Activated naive CD4-positive, alpha-beta T cell treated with anti-CD3 and anti-CD28 coated beads, Interleukin-2, amount 50 U/mL, for 72 hours (primary cell): Measurements from ENCODE around the gene EIF5. TPM values are rescaled to one million over a fixed set of nuclear protein-coding genes. Genes with fewer than 3 reads are reported as not detected.

Experiments
- ATAC-seq, 2 donors: fragments of 150-1000 bp; cut with Tn5 transposase; 2 replicates each; pipeline ENCODE4 v1.10.0; 2021; ENCODE audit warnings: mild to moderate bottlenecking in 2 of 2, moderate library complexity in 2 of 2
- DNase-seq, 2 donors: peaks; one replicate each; pipeline ENCODE4 v3.0.0; 2021 to 2022; ENCODE audit warnings: low spot score in 2 of 2
- H3K27ac Mint-ChIP-seq, 2 donors: one replicate each; pipeline ENCODE4 v1.8.0; 2022; ENCODE audit warnings: mild to moderate bottlenecking in 2 of 2, mixed read lengths in 2 of 2
- H3K36me3 Mint-ChIP-seq, 2 donors: one replicate each; pipeline ENCODE4 v1.8.0; 2022; ENCODE audit warnings: mixed read lengths in 2 of 2
- H3K9me3 Mint-ChIP-seq, 2 donors: one replicate each; pipeline ENCODE4 v1.8.0; 2022; ENCODE audit warnings: mixed read lengths in 2 of 2
- total RNA-seq, 2 donors: library from RNA; stranded (reverse); gene quantifications; one replicate each; pipeline ENCODE4 v1.2.3, GENCODE V29; 2022

EIF5 gene
- total RNA-seq, 2 donors from 2014 or later, result 154 to 243 TPM

DNA sequence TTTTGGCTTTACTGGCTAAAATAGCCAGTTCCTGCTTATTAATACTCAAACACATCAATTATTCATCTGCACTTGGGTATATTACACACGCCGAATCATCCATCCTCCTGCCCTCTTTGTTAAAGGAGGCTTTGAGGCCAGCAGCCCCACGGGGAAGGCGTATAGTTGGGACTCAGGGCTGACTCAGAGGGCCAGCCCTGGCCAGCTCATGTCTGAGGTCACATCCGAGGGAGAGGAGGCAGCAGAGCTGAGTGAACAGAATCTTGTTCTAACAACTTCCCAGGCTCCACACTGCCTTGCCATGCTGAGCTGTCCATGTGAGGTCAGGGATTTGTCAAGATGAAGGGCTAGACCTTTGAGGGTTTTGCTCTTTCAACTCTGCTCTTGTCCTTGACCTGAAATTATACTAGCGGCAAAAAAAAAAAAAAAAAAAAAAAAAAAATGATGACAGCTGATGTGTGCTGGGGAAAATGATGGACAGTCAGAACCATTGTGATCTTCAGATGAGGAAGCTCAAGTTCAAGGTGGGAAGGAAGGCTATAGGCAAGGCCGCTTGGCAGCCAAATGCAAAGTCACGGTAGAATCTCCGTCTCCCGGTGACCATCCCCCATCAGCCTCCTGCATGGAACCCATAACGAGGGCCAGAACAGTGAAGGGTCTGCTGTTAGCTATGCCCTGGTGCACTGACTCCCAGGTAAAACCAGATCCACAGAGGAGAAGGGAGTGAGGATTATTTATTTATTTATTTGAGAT, 38.7 kb downstream of the EIF5 start:
- Mint-ChIP-seq H3K9me3 (no peaks in the 10 kb centered on the region), H3K27ac (no peak overlapping the region), H3K36me3 (no peaks in the 10 kb centered on the region)
- ATAC-seq (peak; percentile 66 to 99), DNase-seq (no peak)

DNA sequence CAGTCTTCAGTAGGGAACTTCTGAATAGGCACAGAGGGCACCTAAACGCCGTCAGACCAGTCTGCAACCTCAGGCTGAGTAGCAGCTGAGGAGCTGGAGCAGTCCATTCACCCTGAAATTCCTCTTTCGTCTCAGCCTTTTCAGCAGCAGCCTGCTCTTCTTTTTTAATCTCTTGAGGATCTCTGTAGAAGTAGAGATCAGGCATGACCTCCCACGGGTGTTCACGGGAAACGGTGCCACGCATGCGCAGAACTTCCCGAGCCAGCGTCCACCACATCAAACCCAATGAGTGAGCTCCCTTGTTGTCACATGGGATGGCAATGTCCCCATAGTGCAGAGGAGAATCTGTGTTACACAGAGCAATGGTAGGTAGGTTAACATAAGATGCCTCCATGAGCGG, 40.1 kb downstream of the EIF5 start:
- ATAC-seq, result no peak
- H3K36me3 Mint-ChIP-seq, result no peaks in the 10 kb centered on the region
- H3K9me3 Mint-ChIP-seq, result no peaks in the 10 kb centered on the region
- no peak overlapping the region for H3K27ac Mint-ChIP-seq
- DNase-seq, result no peak

DNA sequence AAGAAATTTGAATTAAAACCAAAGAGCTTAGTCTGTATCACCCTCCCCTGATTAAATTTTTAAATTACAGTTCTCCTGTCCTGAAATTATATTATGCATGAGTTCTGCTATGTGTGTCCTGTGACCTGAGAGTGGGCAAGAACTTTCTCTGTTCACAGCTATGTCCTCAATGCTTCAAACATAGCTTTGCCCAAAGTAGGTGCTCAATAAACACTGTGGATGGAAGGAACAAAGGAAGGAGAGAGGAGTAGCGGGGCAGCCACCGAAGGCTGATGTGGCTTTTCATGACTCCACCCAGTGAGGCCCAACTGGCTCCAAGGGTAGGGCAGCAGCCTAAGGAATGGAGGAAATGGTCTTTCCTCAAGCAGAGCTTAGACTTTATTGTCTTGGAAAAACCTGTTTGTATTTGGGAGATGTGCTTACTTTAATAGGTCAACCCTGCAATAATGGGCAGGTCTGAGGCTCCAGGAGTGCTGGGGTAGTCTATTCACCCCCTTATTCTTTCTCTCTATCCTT, 43.5 kb downstream of the EIF5 start:
- H3K36me3 Mint-ChIP-seq, result no peaks in the 10 kb centered on the region
- no peaks in the 10 kb centered on the region for H3K9me3 Mint-ChIP-seq
- ATAC-seq (no peak), DNase-seq (no peak)
- no peak overlapping the region for H3K27ac Mint-ChIP-seq

DNA sequence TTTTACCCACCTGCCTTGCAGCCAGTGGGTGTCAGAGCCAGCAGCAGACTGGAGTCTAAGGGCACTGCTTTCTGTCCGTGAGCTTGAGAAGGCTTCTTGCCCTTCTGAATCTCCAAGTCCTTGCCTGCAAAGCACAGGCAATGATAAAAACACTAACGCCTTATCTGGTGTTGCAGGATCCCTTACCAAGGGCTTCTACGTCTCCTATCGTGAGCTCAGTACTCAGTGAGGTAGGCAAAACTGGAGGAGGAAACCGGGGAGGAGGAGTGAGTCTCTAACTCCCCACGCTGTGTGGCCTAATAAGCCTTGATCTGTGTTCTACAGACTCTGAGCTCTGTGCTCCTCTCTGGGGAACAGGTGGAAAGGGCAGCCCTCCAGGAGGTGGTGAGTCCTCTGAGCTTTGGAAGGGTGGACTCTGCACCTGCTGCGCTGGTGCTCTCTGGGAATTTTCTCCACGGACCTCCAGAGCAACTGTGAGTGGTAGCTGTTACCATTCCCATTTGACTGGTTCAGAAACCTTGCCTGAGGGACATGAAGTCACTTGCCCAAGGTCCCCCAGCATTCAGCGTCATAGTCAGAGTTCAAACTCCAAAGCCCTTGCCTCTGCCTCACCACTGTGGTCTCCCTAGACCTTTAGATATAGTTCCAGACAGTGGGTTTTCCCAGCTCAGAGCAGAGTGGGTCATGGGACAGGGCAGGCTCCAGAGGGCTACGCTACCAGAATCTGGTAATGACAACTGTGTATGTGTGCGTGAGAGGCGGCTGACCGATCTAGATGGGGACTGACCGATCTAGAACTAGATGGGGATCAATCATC, 44.2 kb downstream of the EIF5 start:
- no peaks in the 10 kb centered on the region for H3K36me3 Mint-ChIP-seq
- no peaks in the 10 kb centered on the region for H3K9me3 Mint-ChIP-seq
- H3K27ac Mint-ChIP-seq, result no peak overlapping the region
- no peak for ATAC-seq
- no peak for DNase-seq

DNA sequence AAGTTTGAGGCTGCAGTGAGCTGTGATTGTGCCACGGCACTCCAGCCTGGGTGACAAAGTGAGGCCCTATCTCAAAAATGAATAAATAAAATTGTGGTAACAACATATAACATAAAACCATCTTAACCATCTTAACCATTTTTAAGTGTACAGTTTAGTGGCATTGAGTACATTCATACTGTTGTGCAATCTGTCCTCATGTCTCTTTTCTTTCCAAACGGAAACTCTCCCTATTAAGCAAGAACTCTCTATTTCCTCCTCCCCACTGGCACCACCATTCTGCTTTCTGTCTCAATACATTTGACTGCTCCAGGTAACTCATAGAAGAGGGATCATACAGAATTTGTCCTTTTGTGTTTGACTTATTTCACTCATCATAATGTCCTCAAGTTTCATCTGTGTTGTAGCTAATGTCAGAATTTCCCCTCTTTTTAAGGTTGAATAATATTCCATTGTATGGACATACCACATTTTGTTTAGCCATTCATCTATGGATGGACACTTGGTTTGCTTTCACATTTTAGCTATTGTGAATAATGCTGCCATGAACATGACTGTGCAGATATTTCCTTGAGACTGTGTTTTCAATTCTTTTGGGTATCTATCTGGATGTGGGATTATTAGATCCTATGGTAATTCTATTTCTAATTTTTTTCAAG, 46.8 kb downstream of the EIF5 start:
- no peak for ATAC-seq

DNA sequence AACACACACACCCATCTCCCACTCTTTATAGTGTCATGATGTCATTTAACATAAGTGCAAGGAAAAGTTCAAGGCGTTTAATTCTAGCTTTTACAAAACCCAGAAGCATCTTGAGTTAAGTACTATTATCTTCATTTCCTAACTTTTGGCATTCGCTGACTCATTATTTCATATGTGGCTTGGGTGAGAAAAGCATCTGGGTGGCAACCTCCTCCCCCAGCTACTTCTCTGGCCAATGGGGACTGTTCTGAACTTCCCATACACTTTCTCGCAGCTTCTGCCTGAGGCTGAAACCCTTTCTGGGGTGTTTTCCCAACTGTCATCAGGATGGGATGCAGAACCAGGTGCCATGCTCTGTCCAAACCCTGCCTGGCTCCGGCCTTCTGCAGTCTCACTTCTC, 48.3 kb downstream of the EIF5 start:
- DNase-seq (no peak), ATAC-seq (no peak)
- Mint-ChIP-seq H3K36me3 (peaks cover 7 to 12% of the 10 kb centered on the region in 2 donors), H3K9me3 (no peaks in the 10 kb centered on the region), H3K27ac (no peak overlapping the region)

More for the DNA sequence above, 46.8 kb downstream of the EIF5 start:
- no peak for DNase-seq
- Mint-ChIP-seq H3K27ac (no peak overlapping the region), H3K36me3 (peaks cover under 1 to 5% of the 10 kb centered on the region in 2 donors), H3K9me3 (no peaks in the 10 kb centered on the region)

DNA sequence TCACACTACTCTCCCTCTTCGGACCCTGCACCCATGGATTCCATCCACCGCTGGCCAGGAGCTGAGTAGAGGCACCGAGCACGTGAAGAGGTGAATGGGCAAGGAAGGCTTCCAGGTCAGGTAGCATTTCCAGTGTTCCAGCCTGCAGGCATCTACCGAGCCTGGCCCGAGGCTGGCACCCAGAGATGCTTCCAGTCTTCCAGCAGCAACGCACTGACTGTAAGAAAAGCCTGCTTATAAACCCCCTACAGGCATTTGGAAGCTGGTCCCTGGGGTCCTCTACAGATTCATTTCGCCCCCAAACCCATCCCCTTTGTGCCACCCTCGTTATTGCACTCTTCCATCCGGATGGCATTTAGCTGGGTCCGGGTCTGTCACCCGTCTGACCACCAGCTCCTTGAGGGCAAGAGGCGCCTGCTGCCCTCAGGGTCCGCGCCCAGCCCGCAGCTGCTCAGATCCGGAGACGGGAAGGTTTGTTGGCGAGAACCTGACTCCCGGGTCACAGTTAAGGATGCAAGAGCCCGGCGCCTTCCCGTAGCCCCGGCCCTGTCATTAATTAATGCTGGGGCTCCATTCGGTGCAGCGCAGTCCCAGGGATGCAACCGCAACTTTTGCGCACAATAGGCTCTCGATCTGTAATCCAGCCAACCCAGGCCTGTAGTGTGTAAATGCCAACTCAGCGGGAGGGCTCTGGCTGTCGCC, 50.6 kb downstream of the EIF5 start:
- ATAC-seq (no peak), DNase-seq (peak in 1 of 2 donors; percentile 56)
- Mint-ChIP-seq H3K27ac (peak overlapping the region; percentile 88 to 96), H3K9me3 (no peaks in the 10 kb centered on the region), H3K36me3 (peaks cover 7 to 12% of the 10 kb centered on the region in 2 donors)

DNA sequence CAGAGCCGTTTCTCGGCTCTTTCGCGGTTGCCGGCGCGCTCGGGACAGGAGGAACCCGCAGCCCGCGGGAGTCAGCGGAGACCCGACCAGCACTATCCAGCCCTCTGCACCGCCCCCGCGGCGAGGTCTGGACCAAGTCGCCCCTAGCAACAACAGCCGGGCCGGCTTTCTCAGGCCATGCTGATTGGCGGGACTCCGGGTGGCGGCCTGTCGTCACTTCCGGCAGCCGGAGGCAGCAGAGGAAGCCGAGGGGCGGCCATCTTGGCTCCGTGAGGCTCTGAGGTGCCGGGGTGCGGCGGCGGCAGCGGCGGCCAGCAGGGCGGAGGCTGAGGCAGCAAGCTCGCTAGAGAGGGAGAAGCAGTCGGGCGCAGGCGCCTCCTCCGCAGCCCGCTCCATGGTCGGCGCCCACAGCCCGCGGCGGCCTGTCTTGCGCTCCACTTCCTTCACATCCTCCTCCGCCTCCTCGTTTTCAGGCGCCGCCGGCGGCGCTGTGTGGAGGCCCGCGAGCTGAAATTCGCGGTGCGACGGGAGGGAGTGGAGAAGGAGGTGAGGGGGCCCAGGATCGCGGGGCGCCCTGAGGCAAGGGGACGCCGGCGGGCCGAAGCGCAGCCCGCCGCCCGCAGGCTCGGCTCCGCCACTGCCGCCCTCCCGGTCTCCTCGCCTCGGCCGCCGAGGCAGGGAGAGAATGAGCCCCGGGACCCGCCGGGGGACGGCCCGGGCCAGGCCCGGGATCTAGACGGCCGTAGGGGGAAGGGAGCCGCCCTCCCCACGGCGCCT, 51.3 kb downstream of the EIF5 start, which contains the start of gene MARK3:
MARK3 (plus strand) TSS at position 264 of the 777 bp plus-strand sequence. CDS start 615 bp downstream, outside the sequence.
- Mint-ChIP-seq H3K36me3 (peaks cover 7 to 12% of the 10 kb centered on the region in 2 donors), H3K9me3 (no peaks in the 10 kb centered on the region), H3K27ac (peak within 1 kb of the TSS; percentile 96 to 98)
- peak; percentile 95 to 97 for ATAC-seq
- peak; percentile 95 to 97 for DNase-seq

DNA sequence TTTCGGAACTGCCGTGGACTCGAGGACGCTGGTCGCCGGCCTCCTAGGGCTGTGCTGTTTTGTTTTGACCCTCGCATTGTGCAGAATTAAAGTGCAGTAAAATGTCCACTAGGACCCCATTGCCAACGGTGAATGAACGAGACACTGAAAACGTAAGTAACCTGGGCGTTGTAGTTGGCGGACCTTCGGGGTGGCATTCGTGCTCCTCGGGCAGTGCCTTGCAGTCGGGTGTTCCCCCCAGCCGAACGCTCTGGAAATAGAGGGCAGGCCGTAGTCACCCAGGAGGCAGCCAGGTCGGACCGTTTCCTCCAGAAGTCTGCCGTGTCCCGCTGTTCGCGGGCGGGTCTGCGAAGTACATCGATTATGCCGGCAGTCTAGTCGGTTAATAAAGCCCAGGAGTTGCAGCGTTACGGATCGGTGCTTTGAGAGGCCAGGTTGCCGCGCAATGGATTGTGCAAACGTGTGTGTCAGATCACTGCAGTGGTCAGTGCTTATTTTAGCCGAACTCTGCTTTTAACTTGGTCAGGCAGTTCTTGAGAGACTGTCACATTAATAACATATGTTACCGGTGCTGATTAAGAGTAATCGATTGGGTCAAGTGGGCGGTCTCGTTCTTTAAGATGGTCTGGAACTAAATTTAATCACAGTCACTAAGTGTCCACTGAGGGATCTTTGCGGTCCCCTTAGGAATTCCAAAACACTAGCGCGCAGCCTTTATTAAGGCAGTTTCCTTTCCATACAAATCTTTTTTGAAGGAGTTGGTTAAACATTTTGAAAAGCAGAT, 52.1 kb downstream of the EIF5 start:
- Mint-ChIP-seq H3K9me3 (no peaks in the 10 kb centered on the region), H3K36me3 (peaks cover 7 to 12% of the 10 kb centered on the region in 2 donors), H3K27ac (peak overlapping the region; percentile 96 to 98)
- ATAC-seq (peak in 1 of 2 donors; percentile 11), DNase-seq (peak; percentile 42 to 59)

DNA sequence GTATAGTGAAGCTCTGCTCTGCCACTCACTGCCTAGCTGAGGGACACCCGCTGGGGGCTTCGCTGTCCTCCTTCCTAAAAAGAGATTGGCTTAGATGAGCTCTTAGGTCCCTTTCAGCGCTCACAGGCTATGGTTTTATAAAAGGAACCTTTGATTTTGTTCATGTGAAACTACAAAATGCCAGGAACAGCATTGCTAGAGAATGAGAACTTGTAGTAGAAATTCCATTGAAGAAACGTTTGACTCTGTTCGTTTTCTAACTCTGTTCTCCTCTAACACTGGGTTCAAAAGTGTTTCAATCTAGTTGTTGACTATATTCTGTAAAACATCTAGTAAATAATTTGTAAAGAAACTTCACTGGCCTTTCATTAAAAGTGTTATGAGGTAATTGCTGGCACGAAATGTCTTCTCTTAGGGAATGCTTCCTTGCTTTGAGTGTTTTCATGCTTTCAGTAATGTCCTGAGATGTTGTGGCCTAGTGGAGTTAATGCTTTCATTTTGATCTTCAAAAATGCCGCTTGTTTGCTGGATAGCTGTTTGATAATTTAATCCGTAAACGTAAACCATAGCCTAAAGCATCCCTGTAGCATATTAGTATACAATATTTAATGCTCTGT, 52.8 kb downstream of the EIF5 start:
- H3K9me3 Mint-ChIP-seq, result no peaks in the 10 kb centered on the region
- no peak for DNase-seq
- H3K36me3 Mint-ChIP-seq, result peaks cover 7 to 12% of the 10 kb centered on the region in 2 donors
- H3K27ac Mint-ChIP-seq, result peak overlapping the region; percentile 96 to 98
- no peak for ATAC-seq

DNA sequence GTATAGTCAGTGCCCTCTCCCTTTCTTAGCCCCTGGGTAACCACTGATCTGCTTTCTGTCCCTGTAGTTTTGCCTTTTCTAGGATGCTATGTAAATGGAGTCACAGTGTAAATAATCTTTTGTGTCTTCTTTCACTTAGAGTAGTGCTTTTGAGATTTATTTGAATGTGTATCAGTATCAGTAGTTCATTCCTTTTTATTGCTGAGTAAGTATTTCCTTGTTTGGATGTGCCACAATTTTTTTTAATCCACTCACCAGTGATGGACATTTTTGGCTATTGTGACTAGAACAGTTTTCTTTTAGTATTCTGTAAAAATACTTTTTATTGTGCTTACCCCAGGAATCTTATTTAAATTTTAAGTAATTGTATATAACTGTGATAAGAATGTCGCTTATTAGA, 54.6 kb downstream of the EIF5 start:
- Mint-ChIP-seq H3K36me3 (peaks cover 7 to 12% of the 10 kb centered on the region in 2 donors), H3K9me3 (no peaks in the 10 kb centered on the region), H3K27ac (peak overlapping the region in 1 of 2 donors; percentile 39)
- no peak for ATAC-seq
- no peak for DNase-seq

DNA sequence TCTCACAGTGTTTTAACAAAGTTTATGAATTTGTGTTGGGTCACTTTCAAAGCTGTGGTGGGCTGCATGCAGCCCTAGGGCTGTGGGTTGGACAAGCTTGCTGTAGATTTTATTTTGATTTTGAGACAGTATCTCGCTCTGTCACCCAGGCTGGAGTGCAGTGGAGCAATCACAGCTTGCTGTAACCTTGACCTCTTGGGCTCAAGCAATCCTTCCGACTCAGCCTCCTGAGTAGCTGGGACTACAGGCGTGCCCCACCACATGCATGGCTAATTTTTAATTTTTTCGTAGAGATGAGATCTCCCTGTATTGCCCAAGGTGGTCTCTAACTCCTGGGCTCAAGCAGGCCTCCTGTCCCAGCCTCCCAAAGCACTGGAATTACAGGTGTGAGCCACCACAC, 56.6 kb downstream of the EIF5 start:
- ATAC-seq (no peak), DNase-seq (no peak)
- no peak overlapping the region for H3K27ac Mint-ChIP-seq
- peaks cover 7 to 8% of the 10 kb centered on the region in 2 donors for H3K36me3 Mint-ChIP-seq
- no peaks in the 10 kb centered on the region for H3K9me3 Mint-ChIP-seq

DNA sequence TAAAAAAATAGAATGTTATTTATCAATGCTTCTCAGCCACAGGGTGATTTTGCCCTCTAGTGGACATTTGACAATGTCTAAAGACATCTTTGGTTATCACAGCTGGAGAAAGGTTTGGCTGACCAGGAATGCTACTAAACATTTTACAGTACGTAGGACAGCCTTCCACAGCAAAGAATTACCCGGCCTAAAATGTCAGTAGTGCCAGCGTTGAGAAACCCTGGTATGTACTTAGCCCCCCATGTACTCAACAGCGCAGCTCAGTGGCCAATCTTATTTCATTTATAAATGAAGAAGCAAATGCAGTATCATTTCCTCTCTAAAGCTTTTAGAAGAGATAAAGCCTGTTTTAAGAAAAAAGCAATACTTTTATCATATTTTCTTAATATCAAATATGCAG, 57.0 kb downstream of the EIF5 start:
- Mint-ChIP-seq H3K9me3 (no peaks in the 10 kb centered on the region), H3K27ac (no peak overlapping the region), H3K36me3 (peaks cover 4% of the 10 kb centered on the region in 2 donors)
- ATAC-seq, result peak; percentile 52 to 60
- peak in 1 of 2 donors; percentile 35 for DNase-seq

DNA sequence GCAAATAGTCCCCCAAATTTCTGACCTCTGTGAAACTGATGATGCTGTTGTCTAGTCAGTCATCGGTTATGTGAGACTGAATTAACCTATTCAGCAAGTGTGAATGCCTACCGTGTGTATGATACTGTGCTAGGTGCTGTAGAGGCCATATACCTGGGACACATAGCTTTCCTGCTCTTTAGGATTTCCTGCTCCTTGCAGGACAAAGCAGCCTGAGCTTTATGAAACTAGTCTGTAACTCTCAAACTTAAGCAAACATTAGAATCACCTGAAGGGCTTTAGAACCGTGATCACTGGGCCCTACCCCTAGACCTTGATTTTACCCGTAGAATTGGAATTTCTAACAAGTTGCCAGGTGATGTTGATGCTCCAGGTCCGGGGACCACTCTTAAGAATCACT, 58.1 kb downstream of the EIF5 start:
- no peak for DNase-seq
- Mint-ChIP-seq H3K9me3 (no peaks in the 10 kb centered on the region), H3K27ac (no peak overlapping the region), H3K36me3 (no peaks in the 10 kb centered on the region)
- no peak for ATAC-seq

DNA sequence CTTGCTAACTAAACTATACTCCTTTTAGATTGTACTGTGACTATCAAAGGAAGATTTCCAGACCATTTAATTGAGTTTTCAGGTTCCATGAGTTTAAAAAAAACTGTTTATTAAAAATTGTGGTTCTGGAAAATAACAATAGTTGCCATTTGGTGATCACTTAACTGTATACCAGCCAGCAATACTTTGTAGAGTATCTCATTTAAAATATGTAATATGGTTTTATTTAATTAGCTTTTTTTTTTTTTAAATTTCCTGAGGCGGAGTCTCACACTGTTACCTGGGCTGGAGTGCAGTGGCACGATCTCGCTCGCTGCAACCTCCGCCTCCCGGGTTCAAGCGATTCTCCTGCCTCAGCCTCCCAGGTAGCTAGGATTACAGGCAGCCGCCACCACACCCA, 58.5 kb downstream of the EIF5 start:
- DNase-seq, result no peak
- ATAC-seq, result no peak
- Mint-ChIP-seq H3K27ac (no peak overlapping the region), H3K9me3 (no peaks in the 10 kb centered on the region), H3K36me3 (no peaks in the 10 kb centered on the region)
